A673 (cell line): Measurements from ENCODE around the gene PPP1CA. TPM values are rescaled to one million over a fixed set of nuclear protein-coding genes. Genes with fewer than 3 reads are reported as not detected.

Source experiments
- BruUV-seq: library from RNA; stranded (reverse); fragments of 400-500 nt; replicated peaks from 2 replicates; lab custom pipeline; 2021; lab: Mats Ljungman, UMichigan
- CTCF ChIA-PET: fragments of 300-600 bp; sonication (Branson Sonifier 250); formaldehyde crosslinking; loops from one replicate; lab custom pipeline; 2022; ENCODE audit warnings: antibody characterized with exemption; lab: Charles Lee
- POLR2A ChIA-PET: fragments of 300-600 bp; sonication (Branson Sonifier 250); formaldehyde crosslinking; loops from one replicate; lab custom pipeline; 2022; ENCODE audit warnings: antibody characterized with exemption; ENCODE audit not compliant: low non-redundant PET; lab: Charles Lee
- DNase-seq: peaks from one replicate; pipeline ENCODE4 v3.0.0-alpha.2; 2015; ENCODE audit warnings: low spot score
- H3K27ac ChIP-seq: fragments of 200-600 bp; sonication (generic); 2 replicates; pipeline ENCODE4 v1.5.1; 2016; ENCODE audit warnings: mixed run types, low read depth, mild to moderate bottlenecking, mixed read lengths, antibody characterized with exemption, low read length; ENCODE audit not compliant: poor library complexity, severe bottlenecking
- H3K27me3 ChIP-seq: fragments of 200-600 bp; sonication (generic); replicated peaks from 2 replicates; pipeline ENCODE4 v1.6.1; 2017; ENCODE audit warnings: mixed run types, low read depth, mild to moderate bottlenecking, mixed read lengths, antibody characterized with exemption, low read length; ENCODE audit not compliant: insufficient read depth, poor library complexity
- H3K36me3 ChIP-seq: fragments of 200-600 bp; sonication (generic); 2 replicates; pipeline ENCODE4 v1.6.1; 2016; ENCODE audit warnings: mixed run types, mild to moderate bottlenecking, mixed read lengths, antibody characterized with exemption, low read length; ENCODE audit not compliant: insufficient read depth, poor library complexity, severe bottlenecking
- H3K4me1 ChIP-seq: fragments of 200-600 bp; sonication (generic); 2 replicates; pipeline ENCODE4 v1.6.1; 2017; ENCODE audit warnings: mixed run types, mild to moderate bottlenecking, mixed read lengths, antibody characterized with exemption, low read length; ENCODE audit not compliant: insufficient read depth, poor library complexity, severe bottlenecking
- H3K4me3 ChIP-seq: fragments of 200-600 bp; sonication (generic); 2 replicates; pipeline ENCODE4 v1.5.1; 2016; ENCODE audit warnings: low read depth, mixed run types, mild to moderate bottlenecking, mixed read lengths, low read length; ENCODE audit not compliant: poor library complexity, severe bottlenecking
- H3K9me3 ChIP-seq: fragments of 200-600 bp; sonication (generic); 2 replicates; pipeline ENCODE4 v1.6.1; 2016; ENCODE audit warnings: mixed run types, low read depth, mild to moderate bottlenecking, mixed read lengths, antibody characterized with exemption, low read length; ENCODE audit not compliant: poor library complexity, severe bottlenecking
- CTCF ChIP-seq: fragments of 300-800, 200-600 bp; sonication (generic); conservative IDR thresholded peaks from 2 replicates; pipeline ENCODE4 v1.5.1; 2017; ENCODE audit warnings: low read depth, mild to moderate bottlenecking, antibody characterized with exemption, low read length, moderate library complexity, mixed read lengths
- EZH2 ChIP-seq: fragments of 200-600 bp; sonication (generic); IDR thresholded peaks from 2 replicates; pipeline ENCODE4 v1.6.1; 2017; ENCODE audit warnings: borderline replicate concordance, low read depth, mild to moderate bottlenecking, mixed read lengths, antibody characterized with exemption, low read length; ENCODE audit not compliant: poor library complexity, severe bottlenecking
- intact Hi-C: fragments of 100-400 bp; cut with micrococcal nuclease; formaldehyde crosslinking; loops from one replicate; pipeline ENCODE4 v1.10.0; 2022; ENCODE audit not compliant: unreplicated experiment
- total RNA-seq: library from RNA; stranded (reverse); gene quantifications from 2 replicates; pipeline ENCODE4 v1.2.3, GENCODE V29; 2021

Gene PPP1CA
- total RNA-seq, 1 experiment from 2014 or later, result 239 TPM

- DNase-seq, result no peak
- ChIA-PET POLR2A (interaction anchor here (0.8 kb wide), 1 partner anchor 9 kb away, joined by 3 read pairs; the partner anchor contains the start of gene RAD9A), CTCF (interaction anchor here (0.6 to 1.5 kb wide), 15 partner anchors 9 to 107 kb away, joined by 3 to 18 read pairs (median 5); partner anchors contain the start of genes CDK2AP2, CLCF1, GPR152 and RAD9A)
- no TSS peak for BruUV-seq
- intact Hi-C loops, result no loop called here
- Histone ChIP-seq H3K27me3 (no peaks in the 10 kb centered on the region), H3K9me3 (no peaks in the 10 kb centered on the region), H3K4me1 (peaks cover 21% of the 10 kb centered on the region), H3K27ac (peak overlapping the region; percentile 95), H3K36me3 (peaks cover 43% of the 10 kb centered on the region), H3K4me3 (peak overlapping the region; percentile 87)
- no peak for TF ChIP-seq EZH2
- TF ChIP-seq CTCF, result no peak
Observed at GRCh38 chr11:67400942-67401494, 640 bp downstream of the PPP1CA start.

- Histone ChIP-seq H3K4me1 (peaks cover 21% of the 10 kb centered on the region), H3K27ac (peak overlapping the region; percentile 95), H3K9me3 (no peaks in the 10 kb centered on the region), H3K36me3 (peaks cover 49% of the 10 kb centered on the region), H3K4me3 (peak overlapping the region; percentile 87), H3K27me3 (no peaks in the 10 kb centered on the region)
- intact Hi-C loops, result no loop called here
- ChIA-PET CTCF (interaction anchor here (0.6 to 1.0 kb wide), 2 partner anchors 26 to 32 kb away, joined by 3 to 8 read pairs; no protein-coding TSS in a partner anchor), POLR2A (no interaction called here)
- no peak for TF ChIP-seq CTCF
- TF ChIP-seq EZH2, result no peak
- BruUV-seq, result no TSS peak
- no peak for DNase-seq
Observed at GRCh38 chr11:67400251-67400941, 1.3 kb downstream of the PPP1CA start.

GRCh38 chr11:67398661-67399563 is 2.7 kb downstream of the PPP1CA start:
- no peak overlapping the region for H3K27ac ChIP-seq
- intact Hi-C loops, result no loop called here
- peaks cover 58% of the 10 kb centered on the region for H3K36me3 ChIP-seq
- no peaks in the 10 kb centered on the region for H3K27me3 ChIP-seq
- ChIA-PET CTCF (no interaction called here), POLR2A (no interaction called here)
- no peaks in the 10 kb centered on the region for H3K9me3 ChIP-seq
- DNase-seq, result no peak
- H3K4me1 ChIP-seq, result peaks cover 21% of the 10 kb centered on the region
- H3K4me3 ChIP-seq, result no peak overlapping the region
- TF ChIP-seq CTCF, result no peak
- TF ChIP-seq EZH2, result no peak
- BruUV-seq, result no TSS peak
